Stimulated activated CD4-positive, alpha-beta T cell treated with anti-CD3 and anti-CD28 coated beads, Interleukin-12 subunit alpha, Interleukin-12 subunit beta, amount 100 ng/mL, for 24 hours (primary cell): ENCODE results near the gene SMOC2.

Source experiments
- DNase-seq, 2 experiments: peaks; one replicate each; pipeline ENCODE4 v3.0.0-alpha.2; 2020; ENCODE audit warnings: low read depth in 2 of 2

SMOC2 gene

GRCh38 chr6:168440520-168441433 lies at the start of gene SMOC2:
Gene SMOC2, plus strand, starts transcription at chr6:168441184. Its CDS starts 187 bp downstream, at chr6:168441371.
- DNase-seq = no peak

- no peak for DNase-seq
Measured at GRCh38 chr6:168393126-168393870, 47.7 kb upstream of the SMOC2 start.

GRCh38 chr6:168394606-168395005 lies 46.4 kb upstream of the SMOC2 start:
- no peak for DNase-seq

GRCh38 chr6:168395983-168396382 lies 45.0 kb upstream of the SMOC2 start:
- no peak for DNase-seq

- no peak for DNase-seq
Measured at GRCh38 chr6:168396561-168396960, 44.4 kb upstream of the SMOC2 start.

- no peak for DNase-seq
Measured at GRCh38 chr6:168397012-168397411, 44.0 kb upstream of the SMOC2 start.

GRCh38 chr6:168400037-168400436 lies 40.9 kb upstream of the SMOC2 start:
- DNase-seq = no peak

- no peak for DNase-seq
Measured at GRCh38 chr6:168403370-168404005, 37.5 kb upstream of the SMOC2 start.

- no peak for DNase-seq
Measured at GRCh38 chr6:168404560-168404959, 36.4 kb upstream of the SMOC2 start.

GRCh38 chr6:168407842-168408241 lies 33.1 kb upstream of the SMOC2 start:
- no peak for DNase-seq

- DNase-seq = no peak
Measured at GRCh38 chr6:168408504-168409136, 32.4 kb upstream of the SMOC2 start.

- DNase-seq = no peak
Measured at GRCh38 chr6:168410035-168410434, 30.9 kb upstream of the SMOC2 start.

- DNase-seq = no peak
Measured at GRCh38 chr6:168410554-168411011, 30.4 kb upstream of the SMOC2 start.

GRCh38 chr6:168411130-168411529 lies 29.9 kb upstream of the SMOC2 start:
- DNase-seq = no peak

GRCh38 chr6:168411793-168412192 lies 29.2 kb upstream of the SMOC2 start:
- no peak for DNase-seq

- no peak for DNase-seq
Measured at GRCh38 chr6:168412456-168412855, 28.5 kb upstream of the SMOC2 start.

- DNase-seq = no peak
Measured at GRCh38 chr6:168413018-168413720, 27.8 kb upstream of the SMOC2 start.

GRCh38 chr6:168413856-168414255 lies 27.1 kb upstream of the SMOC2 start:
- DNase-seq = no peak

GRCh38 chr6:168414336-168415097 lies 26.5 kb upstream of the SMOC2 start:
- no peak for DNase-seq
